ENCODE data around the gene ATG14. TPM values are rescaled to one million over a fixed set of nuclear protein-coding genes. Genes with fewer than 3 reads are reported as not detected.

ATG14 gene, protein sequence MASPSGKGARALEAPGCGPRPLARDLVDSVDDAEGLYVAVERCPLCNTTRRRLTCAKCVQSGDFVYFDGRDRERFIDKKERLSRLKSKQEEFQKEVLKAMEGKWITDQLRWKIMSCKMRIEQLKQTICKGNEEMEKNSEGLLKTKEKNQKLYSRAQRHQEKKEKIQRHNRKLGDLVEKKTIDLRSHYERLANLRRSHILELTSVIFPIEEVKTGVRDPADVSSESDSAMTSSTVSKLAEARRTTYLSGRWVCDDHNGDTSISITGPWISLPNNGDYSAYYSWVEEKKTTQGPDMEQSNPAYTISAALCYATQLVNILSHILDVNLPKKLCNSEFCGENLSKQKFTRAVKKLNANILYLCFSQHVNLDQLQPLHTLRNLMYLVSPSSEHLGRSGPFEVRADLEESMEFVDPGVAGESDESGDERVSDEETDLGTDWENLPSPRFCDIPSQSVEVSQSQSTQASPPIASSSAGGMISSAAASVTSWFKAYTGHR
- 9.4 and 15.5 TPM in 2 replicates for total RNA-seq

DNA sequence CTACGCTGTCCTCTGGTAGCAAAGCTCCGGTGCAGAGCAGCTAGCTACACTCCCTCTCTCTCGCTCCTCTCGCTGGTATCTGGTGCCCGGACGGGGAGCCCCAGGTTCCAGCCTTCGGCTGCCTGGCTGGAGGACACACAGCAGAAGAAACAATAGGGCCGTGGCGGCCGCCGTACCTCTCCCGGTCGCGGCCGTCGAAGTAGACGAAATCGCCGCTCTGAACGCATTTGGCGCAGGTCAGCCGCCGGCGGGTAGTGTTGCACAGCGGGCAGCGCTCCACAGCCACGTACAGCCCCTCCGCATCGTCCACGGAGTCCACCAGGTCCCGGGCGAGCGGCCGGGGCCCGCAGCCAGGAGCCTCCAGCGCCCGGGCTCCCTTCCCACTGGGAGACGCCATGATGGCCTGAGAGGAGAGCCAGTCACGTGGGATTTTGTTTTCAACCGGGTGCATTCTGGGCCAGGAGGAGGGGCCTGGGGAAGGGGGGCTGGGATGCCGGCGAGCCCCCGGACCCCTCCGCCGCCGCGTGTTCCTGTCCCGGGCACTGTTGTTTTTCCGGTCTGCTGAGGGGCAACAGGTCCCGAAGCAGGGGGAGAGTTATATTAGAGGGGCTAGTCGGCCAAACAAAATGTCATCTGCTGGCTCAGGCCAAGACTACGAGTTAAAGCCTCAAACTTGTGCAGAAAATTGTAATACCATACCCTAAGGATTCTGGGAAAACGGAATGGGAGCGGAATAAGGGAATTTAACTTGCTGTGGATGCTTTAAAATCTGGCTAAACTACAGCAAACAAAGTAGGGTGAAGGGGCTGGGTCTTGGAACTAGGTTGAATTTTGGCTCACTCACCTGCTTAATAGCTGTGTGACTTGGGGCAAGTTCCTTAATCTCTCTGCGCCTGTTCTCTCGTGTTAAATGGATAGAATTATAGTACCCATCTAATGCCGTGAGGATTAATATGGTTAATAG is at the start of gene ATG14:
Gene ATG14, minus strand, starts transcription at position 405 of the 964 bp plus-strand sequence. Its CDS starts 8 bp downstream, at position 397.

GRCh38 chr14:55440385-55440784 is 28.8 kb upstream of the ATG14 start, which contains the start of gene TBPL2:
Gene TBPL2 (minus strand): TSS chr14:55440616. CDS start chr14:55440449, 167 bp downstream.

Other genes with a start within 250 kb of the ATG14 start
- gene DLGAP5, start 220.2 kb downstream of the ATG14 start, total RNA-seq, result 19.0 and 39.0 TPM in 2 replicates
- 16.7 and 21.7 TPM in 2 replicates for gene FBXO34, start 140.4 kb downstream of the ATG14 start, total RNA-seq
- gene TBPL2, start 28.8 kb upstream of the ATG14 start, total RNA-seq, result not detected in 2 replicates
- gene KTN1, start 168.4 kb upstream of the ATG14 start, total RNA-seq, result 114 and 263 TPM in 2 replicates

Measured in bladder microvascular endothelial cell (primary cell).